ENCODE results near the gene ACER1. TPM values are rescaled to one million over a fixed set of nuclear protein-coding genes. Genes with fewer than 3 reads are reported as not detected.

ACER1 gene
- total and polyA plus RNA-seq, 4 donors = 0.07 TPM; not detected in 3

- TF ChIP-seq JUND (IDR thresholded peaks at IDR 0.05) = no peak
- TF ChIP-seq CTCF (IDR thresholded peaks at IDR 0.05; ENCODE audit: low read depth, low read length, missing input control) = no peak
- no peak for TF ChIP-seq ZBTB33 (IDR thresholded peaks at IDR 0.05)
- no peak for TF ChIP-seq YY1 (IDR thresholded peaks at IDR 0.05)
- no peak for TF ChIP-seq RAD21 (IDR thresholded peaks at IDR 0.05)
- TF ChIP-seq FOXA2 (IDR thresholded peaks at IDR 0.05) = no peak
- no peak for DNase-seq (ENCODE audit: low spot score)
- no peaks in the 10 kb centered on the region for H3K36me3 ChIP-seq (ENCODE audit: control insufficient read depth in 4 of 4, insufficient read depth in 3 of 4, low read depth in 1 of 4, low read length in 3 of 4)
- H3K9me3 ChIP-seq (ENCODE audit: control insufficient read depth in 4 of 4, low read length in 3 of 4) = no peaks in the 10 kb centered on the region
- no peak overlapping the region for H3K9ac ChIP-seq (ENCODE audit: low read depth in 1 of 2, low read length in 2 of 2)
- H3K27me3 ChIP-seq (ENCODE audit: control insufficient read depth in 4 of 4, insufficient read depth in 4 of 4, low read length in 3 of 4) = no peaks in the 10 kb centered on the region
- H3K27ac ChIP-seq (ENCODE audit: low read depth in 1 of 2, low read length in 2 of 2) = no peak overlapping the region
- 65% methylated on average over 4 of the region's 4 CpGs for WGBS
- no peak overlapping the region for H3K4me3 ChIP-seq (ENCODE audit: low read depth in 1 of 3, low read length in 3 of 3)
- no peaks in the 10 kb centered on the region for H3K4me1 ChIP-seq (ENCODE audit: control insufficient read depth in 4 of 4, insufficient read depth in 4 of 4, low read length in 3 of 4)
These were observed 8.7 kb downstream of the ACER1 start for GRCh38 chr19:6324757-6325156.

- Histone ChIP-seq H3K9ac (ENCODE audit: low read depth in 1 of 2, low read length in 2 of 2) (no peak overlapping the region), H3K36me3 (ENCODE audit: control insufficient read depth in 4 of 4, insufficient read depth in 3 of 4, low read depth in 1 of 4, low read length in 3 of 4) (no peaks in the 10 kb centered on the region), H3K4me3 (ENCODE audit: low read depth in 1 of 3, low read length in 3 of 3) (no peak overlapping the region), H3K27me3 (ENCODE audit: control insufficient read depth in 4 of 4, insufficient read depth in 4 of 4, low read length in 3 of 4) (no peaks in the 10 kb centered on the region), H3K4me1 (ENCODE audit: control insufficient read depth in 4 of 4, insufficient read depth in 4 of 4, low read length in 3 of 4) (no peaks in the 10 kb centered on the region), H3K27ac (ENCODE audit: low read depth in 1 of 2, low read length in 2 of 2) (no peak overlapping the region), H3K9me3 (ENCODE audit: control insufficient read depth in 4 of 4, low read length in 3 of 4) (no peaks in the 10 kb centered on the region)
- WGBS = 54% methylated on average over 3 of the region's 3 CpGs
- no peak for TF ChIP-seq NR2F2 (IDR thresholded peaks at IDR 0.05)
- no peak for TF ChIP-seq EGR1 (IDR thresholded peaks at IDR 0.05; ENCODE audit: low read depth in 2 of 2)
- TF ChIP-seq HNF4A (conservative IDR thresholded peaks at IDR 0.05) = no peak
- no peak for TF ChIP-seq ATF3 (IDR thresholded peaks at IDR 0.05)
- TF ChIP-seq MAX (IDR thresholded peaks at IDR 0.05) = no peak
- no peak for TF ChIP-seq CTCF (IDR thresholded peaks at IDR 0.05; ENCODE audit: low read depth, low read length, missing input control)
- no peak for TF ChIP-seq RAD21 (IDR thresholded peaks at IDR 0.05)
- DNase-seq (ENCODE audit: low spot score) = no peak
These were observed 11.1 kb downstream of the ACER1 start for GRCh38 chr19:6322284-6322683.

GRCh38 chr19:6319376-6319775, 14.0 kb downstream of the ACER1 start:
- Histone ChIP-seq H3K36me3 (ENCODE audit: control insufficient read depth in 4 of 4, insufficient read depth in 3 of 4, low read depth in 1 of 4, low read length in 3 of 4) (no peaks in the 10 kb centered on the region), H3K4me1 (ENCODE audit: control insufficient read depth in 4 of 4, insufficient read depth in 4 of 4, low read length in 3 of 4) (no peaks in the 10 kb centered on the region), H3K9me3 (ENCODE audit: control insufficient read depth in 4 of 4, low read length in 3 of 4) (no peaks in the 10 kb centered on the region), H3K4me3 (ENCODE audit: low read depth in 1 of 3, low read length in 3 of 3) (no peak overlapping the region), H3K27ac (ENCODE audit: low read depth in 1 of 2, low read length in 2 of 2) (no peak overlapping the region), H3K27me3 (ENCODE audit: control insufficient read depth in 4 of 4, insufficient read depth in 4 of 4, low read length in 3 of 4) (no peaks in the 10 kb centered on the region), H3K9ac (ENCODE audit: low read depth in 1 of 2, low read length in 2 of 2) (no peak overlapping the region)
- WGBS = 32% methylated on average over 4 of the region's 4 CpGs
- TF ChIP-seq HNF4G (IDR thresholded peaks at IDR 0.05) (no peak), JUND (IDR thresholded peaks at IDR 0.05) (no peak), REST (IDR thresholded peaks at IDR 0.05) (no peak), YY1 (IDR thresholded peaks at IDR 0.05) (no peak), TAF1 (conservative IDR thresholded peaks at IDR 0.05) (no peak), SP1 (IDR thresholded peaks at IDR 0.05) (no peak), NR2F2 (IDR thresholded peaks at IDR 0.05) (no peak), EGR1 (IDR thresholded peaks at IDR 0.05; ENCODE audit: low read depth in 2 of 2) (no peak)
- no peak for DNase-seq (ENCODE audit: low spot score)

All from liver (tissue), 9 donors.